Adipocyte (in vitro differentiated cells): Measurements from ENCODE around the gene CCR8.
A peak's percentile ranks its signal among the peaks of the same experiment; 100 is the strongest.
"Not testable (repeated sequence)": the region's sequence is repeated elsewhere in the genome, so short reads cannot be mapped to it uniquely, and the experiment has no call there.

Experiments
- DNase-seq: peaks from one replicate; pipeline ENCODE4 v3.0.0-alpha.2; 2015; ENCODE audit warnings: low read depth
- H3K27me3 ChIP-seq: replicated peaks from 2 replicates; pipeline ENCODE4 v1.7.0; 2013; ENCODE audit warnings: mild to moderate bottlenecking, low read length, moderate library complexity; ENCODE audit not compliant: control insufficient read depth, insufficient read depth
- H3K36me3 ChIP-seq: 2 replicates; pipeline ENCODE4 v1.7.0; 2013; ENCODE audit warnings: low read length, mild to moderate bottlenecking, moderate library complexity; ENCODE audit not compliant: control insufficient read depth, insufficient read depth, severe bottlenecking
- H3K4me1 ChIP-seq: 2 replicates; pipeline ENCODE4 v1.7.0; 2013; ENCODE audit warnings: mild to moderate bottlenecking, low read length, moderate library complexity; ENCODE audit not compliant: control insufficient read depth, insufficient read depth
- H3K4me3 ChIP-seq: 2 replicates; pipeline ENCODE4 v1.7.0; 2013; ENCODE audit warnings: mild to moderate bottlenecking, low read length, moderate library complexity
- H3K9ac ChIP-seq: 2 replicates; pipeline ENCODE4 v1.7.0; 2013; ENCODE audit warnings: mild to moderate bottlenecking, low read length, moderate library complexity
- H3K9me3 ChIP-seq: 2 replicates; pipeline ENCODE4 v1.7.0; 2013; ENCODE audit warnings: mild to moderate bottlenecking, low read length, moderate library complexity; ENCODE audit not compliant: control insufficient read depth

Gene CCR8

DNA sequence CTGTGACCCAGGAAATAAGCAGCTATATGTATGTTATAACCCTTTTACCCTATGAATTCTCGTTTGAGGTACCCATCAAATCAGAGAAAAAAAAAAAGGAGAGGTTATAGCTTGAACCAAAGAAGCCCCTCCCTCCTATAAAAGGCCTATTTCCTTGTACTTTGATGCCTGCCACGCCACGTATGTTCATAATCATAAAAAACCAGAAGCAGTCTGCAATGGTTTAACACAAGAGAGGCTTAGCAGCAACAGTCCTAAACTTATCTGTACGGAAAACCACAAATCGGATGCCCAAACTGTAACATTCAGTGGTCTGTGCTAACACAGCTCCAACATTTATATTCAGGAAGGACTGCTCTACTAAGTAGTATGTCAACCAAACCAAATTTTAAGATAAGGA is 21.2 kb downstream of the CCR8 start:
- no peak overlapping the region for H3K4me3 ChIP-seq
- no peak for DNase-seq
- H3K36me3 ChIP-seq = no peaks in the 10 kb centered on the region
- peaks cover 8% of the 10 kb centered on the region for H3K27me3 ChIP-seq
- H3K9me3 ChIP-seq = no peaks in the 10 kb centered on the region
- H3K4me1 ChIP-seq = no peaks in the 10 kb centered on the region
- H3K9ac ChIP-seq = no peak overlapping the region

DNA sequence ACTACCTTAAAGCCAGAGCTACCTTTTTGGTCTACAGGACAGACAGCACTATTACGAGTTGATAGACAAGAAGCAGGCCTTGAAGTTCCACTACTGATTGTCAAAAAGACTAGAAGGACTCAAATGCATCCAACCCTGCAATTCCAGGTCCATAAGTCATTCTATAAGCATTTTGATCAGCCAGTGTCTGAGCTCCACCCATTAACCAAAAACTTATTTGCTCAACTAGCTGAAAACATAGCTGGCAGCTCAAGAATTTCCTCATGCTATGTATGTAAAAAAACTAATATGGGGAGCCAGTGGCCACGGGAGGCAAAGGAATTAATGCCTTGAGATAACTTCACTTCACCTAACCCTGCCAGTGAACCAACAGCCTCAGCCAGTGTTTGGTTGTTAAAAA is 21.6 kb downstream of the CCR8 start:
- not testable (repeated sequence) for H3K36me3 ChIP-seq, DNase-seq, H3K4me3 ChIP-seq, H3K9ac ChIP-seq, H3K4me1 ChIP-seq, H3K9me3 ChIP-seq, H3K27me3 ChIP-seq

DNA sequence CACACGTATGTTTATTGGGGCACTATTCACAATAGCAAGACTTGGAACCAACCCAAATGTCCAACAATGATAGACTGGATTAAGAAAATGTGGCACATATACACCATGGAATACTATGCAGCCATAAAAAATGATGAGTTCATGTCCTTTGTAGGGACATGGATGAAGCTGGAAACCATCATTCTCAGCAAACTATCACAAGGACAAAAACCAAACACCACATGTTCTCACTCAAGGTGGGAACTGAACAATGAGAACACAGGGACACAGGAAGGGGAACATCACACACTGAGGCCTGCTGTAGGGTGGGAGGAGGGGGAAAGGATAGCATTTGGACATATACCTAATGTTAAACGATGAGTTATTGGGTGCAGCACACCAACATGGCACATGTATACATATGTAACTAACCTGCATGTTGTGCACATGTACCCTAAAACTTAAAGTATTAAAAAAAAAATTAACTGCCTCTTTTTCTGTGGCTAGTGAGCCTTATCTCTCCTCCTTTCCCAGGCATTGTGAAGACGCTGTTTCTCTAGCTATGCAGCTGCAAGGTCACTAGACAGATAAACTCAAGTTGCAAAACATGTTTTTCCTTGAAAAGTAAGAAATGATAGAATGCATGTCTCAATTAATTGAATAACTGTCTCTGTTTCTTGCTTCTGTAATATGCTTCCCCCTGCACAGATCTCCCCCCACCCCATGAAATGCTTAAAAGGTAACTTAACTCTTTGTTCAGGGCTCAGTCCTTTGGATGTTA is 23.8 kb downstream of the CCR8 start:
- H3K4me3 ChIP-seq = not testable (repeated sequence)

DNA sequence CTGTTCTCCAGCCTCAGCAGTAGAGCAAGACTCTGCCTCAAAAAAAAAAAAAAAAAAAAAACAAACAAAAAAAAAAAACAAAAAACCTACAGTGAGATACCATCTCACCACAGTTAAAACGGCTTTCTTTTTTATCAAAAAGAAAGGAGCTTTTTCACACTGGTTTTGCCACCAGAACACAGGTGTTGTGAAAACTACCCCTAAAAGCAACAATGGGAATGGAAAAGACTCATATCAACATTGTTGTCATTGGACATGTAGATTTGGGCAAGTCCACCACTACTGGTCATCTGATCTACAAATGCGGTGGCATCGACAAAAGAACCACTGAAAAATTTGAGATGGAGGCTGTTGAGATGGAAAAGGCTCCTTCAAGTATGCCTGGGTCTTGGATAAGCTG is 28.8 kb downstream of the CCR8 start:
- H3K9ac ChIP-seq = no peak overlapping the region
- no peak for DNase-seq
- no peak overlapping the region for H3K4me3 ChIP-seq
- no peaks in the 10 kb centered on the region for H3K4me1 ChIP-seq
- H3K36me3 ChIP-seq = no peaks in the 10 kb centered on the region
- peaks cover 4% of the 10 kb centered on the region for H3K27me3 ChIP-seq
- peaks cover under 1% of the 10 kb centered on the region for H3K9me3 ChIP-seq

More for the DNA sequence above, 23.8 kb downstream of the CCR8 start:
- not testable (repeated sequence) for H3K9ac ChIP-seq, DNase-seq, H3K9me3 ChIP-seq, H3K4me1 ChIP-seq, H3K36me3 ChIP-seq, H3K27me3 ChIP-seq

DNA sequence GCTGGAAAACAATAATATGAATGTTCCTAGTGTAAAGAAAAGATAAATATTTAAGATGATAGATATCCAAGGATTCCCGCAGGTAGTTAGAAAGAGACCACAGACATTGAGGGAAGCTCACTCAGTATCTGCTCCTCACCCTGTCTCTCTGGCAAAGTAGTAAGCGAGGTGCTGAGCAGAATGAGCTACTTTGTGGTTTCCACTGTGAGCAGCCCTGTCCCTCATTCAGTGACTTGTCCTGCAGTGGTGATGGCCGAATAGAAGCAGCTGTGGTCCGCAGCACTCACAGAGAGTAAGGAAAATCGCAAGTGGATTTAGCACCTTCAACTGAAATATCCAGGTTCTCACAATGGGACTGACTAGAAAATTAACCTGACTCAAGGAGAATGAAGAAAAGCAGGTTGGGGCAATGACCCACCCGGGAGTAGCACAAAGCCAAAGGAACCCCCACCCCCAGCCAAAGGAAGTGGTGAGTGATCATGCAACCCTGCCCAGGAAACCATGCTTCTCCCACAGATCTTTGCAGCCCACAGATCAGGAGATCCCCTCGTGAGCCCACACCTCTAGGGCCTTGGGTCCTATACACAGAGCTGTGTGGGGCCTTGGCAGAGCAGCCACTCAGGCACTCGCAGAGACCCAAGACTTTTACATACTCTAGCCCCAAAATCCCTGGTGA is 31.9 kb downstream of the CCR8 start:
- Histone ChIP-seq H3K9ac (no peak overlapping the region), H3K36me3 (no peaks in the 10 kb centered on the region), H3K4me3 (no peak overlapping the region), H3K27me3 (peaks cover 4% of the 10 kb centered on the region), H3K9me3 (peaks cover 2% of the 10 kb centered on the region), H3K4me1 (no peaks in the 10 kb centered on the region)
- DNase-seq = no peak

DNA sequence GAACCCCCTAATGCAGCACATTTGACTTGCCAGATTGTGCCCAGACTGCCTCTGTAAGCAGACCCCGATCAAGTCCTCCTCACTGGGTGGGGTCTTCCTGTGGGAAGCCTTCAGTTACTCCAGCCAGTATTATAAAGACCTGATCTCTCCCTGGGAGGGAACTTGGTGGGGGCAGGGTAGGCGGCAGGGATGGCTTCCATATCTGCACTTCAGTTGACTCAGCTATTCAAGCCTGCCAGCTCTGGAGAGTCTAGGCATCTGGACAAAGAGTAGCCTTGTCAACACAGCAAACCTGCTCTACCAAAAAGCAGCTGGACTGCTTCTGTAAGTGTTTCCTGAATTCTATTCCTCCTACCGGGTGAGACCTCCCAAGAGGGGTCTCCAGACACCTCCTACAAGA is 32.7 kb downstream of the CCR8 start:
- peaks cover 4% of the 10 kb centered on the region for H3K27me3 ChIP-seq
- no peaks in the 10 kb centered on the region for H3K4me1 ChIP-seq
- no peak overlapping the region for H3K9ac ChIP-seq
- no peak for DNase-seq
- no peak overlapping the region for H3K4me3 ChIP-seq
- peaks cover 2% of the 10 kb centered on the region for H3K9me3 ChIP-seq
- no peaks in the 10 kb centered on the region for H3K36me3 ChIP-seq

DNA sequence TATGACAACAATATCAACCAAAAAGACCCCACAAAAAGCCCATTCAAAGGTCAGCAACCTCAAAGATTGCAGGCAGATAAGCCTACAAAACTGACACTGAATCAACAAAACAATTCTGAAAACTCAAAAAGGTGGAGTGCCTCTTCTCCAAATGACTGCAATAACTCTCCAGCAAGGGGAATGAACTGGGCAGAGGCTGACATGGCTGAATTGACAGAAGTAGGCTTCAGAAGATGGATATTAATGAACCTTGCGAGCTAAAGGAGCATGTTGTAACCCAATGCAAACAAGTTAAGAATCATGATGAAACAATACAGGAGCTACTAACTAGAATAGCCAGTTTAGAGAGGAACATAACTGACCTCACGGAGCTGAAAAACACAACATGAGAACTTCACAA is 33.3 kb downstream of the CCR8 start:
- Histone ChIP-seq H3K27me3 (peaks cover 4% of the 10 kb centered on the region), H3K4me3 (no peak overlapping the region), H3K9me3 (peaks cover 2% of the 10 kb centered on the region), H3K36me3 (no peaks in the 10 kb centered on the region), H3K9ac (no peak overlapping the region), H3K4me1 (no peaks in the 10 kb centered on the region)
- DNase-seq = no peak

DNA sequence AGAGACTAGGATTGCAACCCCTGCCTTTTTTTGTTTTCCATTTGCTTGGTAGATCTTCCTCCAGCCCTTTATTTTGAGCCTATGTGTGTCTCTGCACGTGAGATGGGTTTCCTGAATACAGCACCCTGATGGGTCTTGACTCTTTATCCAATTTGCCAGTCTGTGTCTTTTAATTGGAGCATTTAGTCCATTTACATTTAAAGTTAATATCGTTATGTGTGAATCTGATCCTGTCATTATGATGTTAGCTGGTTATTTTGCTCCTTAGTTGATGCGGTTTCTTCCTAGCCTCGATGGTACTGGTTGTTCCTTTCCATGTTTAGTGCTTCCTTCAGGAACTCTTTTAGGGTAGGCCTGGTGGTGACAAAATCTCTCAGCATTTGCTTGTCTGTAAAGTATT is 40.9 kb downstream of the CCR8 start:
- H3K9me3 ChIP-seq, H3K4me3 ChIP-seq, H3K27me3 ChIP-seq, H3K4me1 ChIP-seq, DNase-seq, H3K36me3 ChIP-seq, H3K9ac ChIP-seq: not testable (repeated sequence)

DNA sequence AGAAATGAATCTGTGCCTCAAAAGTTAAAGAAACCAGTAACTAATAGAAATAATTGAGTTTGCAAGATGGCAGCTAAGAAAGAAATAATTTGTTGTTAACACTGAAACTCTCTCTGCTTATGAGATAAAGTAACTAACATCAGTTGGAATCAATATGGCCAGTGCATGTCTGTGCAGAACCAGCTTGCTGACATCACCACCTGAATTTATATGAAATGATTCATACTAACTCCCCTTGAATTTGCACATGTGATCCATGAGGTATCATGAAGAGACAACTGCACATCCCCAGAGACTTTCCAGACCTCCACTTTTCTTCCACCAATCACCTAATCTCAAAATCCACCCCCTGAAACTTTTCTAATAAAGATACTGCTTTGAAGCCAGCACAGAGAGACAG is 43.3 kb downstream of the CCR8 start:
- Histone ChIP-seq H3K4me1 (no peaks in the 10 kb centered on the region), H3K4me3 (no peak overlapping the region), H3K36me3 (no peaks in the 10 kb centered on the region), H3K9ac (no peak overlapping the region), H3K9me3 (no peaks in the 10 kb centered on the region), H3K27me3 (peaks cover 13% of the 10 kb centered on the region)
- DNase-seq = no peak

DNA sequence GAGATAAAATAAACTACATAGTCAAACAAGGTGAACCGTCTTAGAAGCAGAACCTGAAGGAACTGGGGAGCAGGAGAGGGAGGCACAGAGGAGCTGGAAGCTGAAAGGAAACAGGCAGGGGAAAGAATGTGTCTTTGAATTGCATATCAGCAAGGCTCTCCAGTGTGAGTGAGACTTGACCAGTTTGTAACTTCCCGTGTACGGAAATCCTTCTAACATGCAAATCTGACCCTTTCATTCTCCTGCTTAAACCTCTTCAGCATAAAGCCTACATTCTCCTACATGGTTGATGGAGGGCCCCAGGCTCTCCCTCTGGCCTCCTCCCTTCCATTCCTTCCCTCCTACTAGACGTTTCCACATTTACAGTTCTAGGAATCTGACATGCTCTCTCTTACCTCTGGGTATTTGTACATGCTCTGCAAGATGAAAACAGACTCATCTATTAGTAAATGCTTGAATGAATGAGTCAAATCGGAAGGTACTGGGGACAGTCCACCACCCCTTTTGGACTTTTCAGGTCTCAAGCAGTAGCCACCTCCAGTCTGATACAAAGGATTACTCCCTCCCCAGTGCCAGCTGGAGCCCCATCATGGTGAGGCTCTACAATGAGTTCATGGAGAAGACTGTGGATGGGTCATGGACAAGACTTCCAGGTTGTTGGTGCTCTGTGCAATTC is 47.6 kb downstream of the CCR8 start:
- H3K27me3 ChIP-seq = peaks cover 13% of the 10 kb centered on the region
- no peak overlapping the region for H3K4me3 ChIP-seq
- no peak for DNase-seq
- no peak overlapping the region for H3K9ac ChIP-seq
- no peaks in the 10 kb centered on the region for H3K36me3 ChIP-seq
- no peaks in the 10 kb centered on the region for H3K9me3 ChIP-seq
- no peaks in the 10 kb centered on the region for H3K4me1 ChIP-seq

DNA sequence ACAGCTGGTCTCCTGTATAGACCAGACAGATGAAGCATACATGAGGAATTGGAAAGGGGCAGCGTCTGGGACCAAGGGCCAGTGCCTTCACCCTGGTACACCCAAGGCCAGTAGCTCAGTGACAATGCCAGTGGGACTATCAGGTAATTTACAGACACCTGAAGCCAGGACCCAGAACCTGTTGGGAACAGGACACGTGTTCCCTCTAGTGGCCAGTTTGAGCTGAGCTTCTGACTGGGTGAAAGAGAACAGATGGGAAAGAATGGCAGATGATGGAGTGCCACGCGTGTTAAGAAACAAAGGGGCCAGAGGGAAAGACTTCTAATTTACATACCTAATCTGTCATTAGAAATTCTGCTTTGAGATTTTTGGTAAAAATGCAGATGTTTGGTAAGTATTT is 48.6 kb downstream of the CCR8 start:
- Histone ChIP-seq H3K9ac (no peak overlapping the region), H3K27me3 (peaks cover 12% of the 10 kb centered on the region), H3K4me1 (peaks cover 6% of the 10 kb centered on the region), H3K4me3 (no peak overlapping the region), H3K36me3 (no peaks in the 10 kb centered on the region), H3K9me3 (no peaks in the 10 kb centered on the region)
- peak; percentile 27 for DNase-seq
